Stimulated activated CD8-positive, alpha-beta memory T cell treated with anti-CD3 and anti-CD28 coated beads, Interleukin-15, amount 100 ng/mL, for 4 hours (primary cell): ENCODE results near the gene GABRB2.
"Not testable (repeated sequence)": the region's sequence is repeated elsewhere in the genome, so short reads cannot be mapped to it uniquely, and the experiment has no call there.

Source experiments
- DNase-seq, 2 donors: peaks; one replicate each; pipeline ENCODE4 v3.0.0-alpha.2; 2020; ENCODE audit warnings: low read depth in 2 of 2

The GABRB2 gene

GRCh38 chr5:161245846-161246245 is 300.7 kb downstream of the GABRB2 start:
- DNase-seq: not testable (repeated sequence)
